Caki2 (cell line): ENCODE data around the gene CEP70. TPM values are rescaled to one million over a fixed set of nuclear protein-coding genes. Genes with fewer than 3 reads are reported as not detected.
"Not testable (repeated sequence)": the region's sequence is repeated elsewhere in the genome, so short reads cannot be mapped to it uniquely, and the experiment has no call there.

Experiments
- DNase-seq: peaks from one replicate; pipeline ENCODE4 v3.0.0-alpha.2; 2015; ENCODE audit warnings: low read depth
- in situ Hi-C: cut with HindIII; loops from 2 replicates; pipeline ENCODE4 v1.10.0; 2016; ENCODE audit warnings: low sequenced_read_pairs, low pct_unique_long_range_greater_than_20kb, mixed read lengths
- total RNA-seq: library from RNA; depleted of rRNA; stranded (reverse); fragments of >200 nt; shearing (Covaris generic); gene quantifications from 2 replicates; pipeline ENCODE4 v1.2.3, GENCODE V29; 2014; ENCODE audit warnings: low replicate concordance

Gene CEP70
- total RNA-seq, 1 experiment from 2014 or later, result 22.3 TPM

DNA sequence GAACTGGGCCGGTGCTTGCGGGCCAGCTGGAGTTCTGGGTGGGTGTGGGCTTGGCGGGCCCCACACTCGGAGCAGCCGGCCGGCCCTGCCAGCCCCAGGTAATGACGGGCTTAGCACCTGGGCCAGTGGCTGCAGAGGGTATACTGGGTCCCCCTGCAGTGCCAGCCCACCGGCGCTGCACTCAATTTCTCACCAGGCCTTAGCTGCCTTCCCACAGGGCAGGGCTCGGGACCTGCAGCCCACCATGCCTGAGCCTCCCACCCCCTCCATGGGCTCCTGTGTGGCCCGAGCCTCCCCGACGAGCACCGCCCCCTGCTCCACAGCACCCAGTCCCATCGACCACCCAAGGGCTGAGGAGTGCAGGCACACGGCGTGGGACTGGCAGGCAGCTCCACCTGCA lies 109.4 kb downstream of the CEP70 start:
- in situ Hi-C loops, DNase-seq: not testable (repeated sequence)

DNA sequence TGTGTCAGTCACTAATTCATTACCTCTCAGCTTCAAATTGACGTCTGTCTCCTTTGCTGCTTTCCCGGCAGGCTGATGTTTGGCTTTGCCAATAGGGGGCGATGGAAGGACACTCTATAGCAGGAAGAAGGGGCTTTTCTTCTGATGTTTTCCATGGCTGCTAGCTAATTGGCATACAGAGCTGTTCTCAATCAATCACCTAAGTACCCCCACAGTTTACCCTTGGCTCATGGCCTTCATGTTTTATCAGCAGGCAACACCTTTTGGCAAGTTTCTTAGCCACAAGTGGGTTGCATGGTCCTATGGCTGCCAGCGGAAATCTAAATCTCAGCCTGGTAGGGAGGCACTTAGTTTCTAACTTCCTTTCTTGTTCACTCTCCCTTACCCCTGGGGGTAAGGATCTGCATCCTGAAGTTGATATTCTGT lies 114.6 kb downstream of the CEP70 start:
- in situ Hi-C loops, result no loop called here
- DNase-seq, result peak; percentile 33

- in situ Hi-C loops, result no loop called here
- no peak for DNase-seq
These were observed 116.3 kb downstream of the CEP70 start for GRCh38 chr3:138477801-138478200.

DNA sequence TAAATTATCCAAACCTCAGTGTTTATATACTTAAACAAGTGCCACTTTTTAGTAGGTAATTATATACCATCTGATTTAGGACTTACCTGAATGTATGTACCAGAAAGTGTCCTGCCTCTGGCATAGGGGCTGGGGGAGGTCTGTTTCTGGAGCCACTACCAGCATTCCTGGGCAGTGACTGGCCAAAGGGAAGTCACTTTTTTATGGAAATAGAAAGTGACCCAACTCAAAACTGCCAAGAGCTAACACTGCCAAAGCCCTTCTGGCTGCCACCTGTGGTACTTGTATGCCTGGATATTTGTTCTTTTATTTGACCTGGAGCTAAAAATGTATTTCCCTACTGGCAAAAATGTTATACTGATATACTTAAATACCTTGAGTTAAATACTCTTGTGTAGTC lies 116.9 kb downstream of the CEP70 start:
- DNase-seq, result no peak
- in situ Hi-C loops, result no loop called here

- DNase-seq, result no peak
- in situ Hi-C loops, result no loop called here
These were observed 117.5 kb downstream of the CEP70 start for GRCh38 chr3:138476526-138476925.

DNA sequence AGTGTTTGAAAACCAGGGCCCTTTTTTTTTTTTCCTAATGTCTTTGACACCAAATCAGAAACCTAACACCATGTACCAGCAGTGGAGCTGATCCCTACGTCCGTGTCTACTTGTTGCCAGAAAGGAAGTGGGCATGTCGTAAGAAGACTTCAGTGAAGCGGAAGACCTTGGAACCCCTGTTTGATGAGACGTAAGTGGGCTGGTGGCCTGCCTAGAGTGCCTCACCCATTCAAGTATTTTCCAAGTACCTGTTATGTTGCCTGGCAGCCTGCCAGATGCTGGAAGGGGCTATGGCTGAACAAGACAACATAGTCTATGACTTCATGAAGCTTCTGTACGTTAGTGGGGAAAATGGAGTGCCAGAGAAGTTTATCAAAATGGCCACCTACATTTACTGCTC lies 119.9 kb downstream of the CEP70 start:
- in situ Hi-C loops, result no loop called here
- no peak for DNase-seq

- in situ Hi-C loops, result no loop called here
- no peak for DNase-seq
These were observed 120.7 kb downstream of the CEP70 start for GRCh38 chr3:138473391-138473790.

- DNase-seq, result no peak
- in situ Hi-C loops, result no loop called here
These were observed 121.8 kb downstream of the CEP70 start for GRCh38 chr3:138472141-138472825.

DNA sequence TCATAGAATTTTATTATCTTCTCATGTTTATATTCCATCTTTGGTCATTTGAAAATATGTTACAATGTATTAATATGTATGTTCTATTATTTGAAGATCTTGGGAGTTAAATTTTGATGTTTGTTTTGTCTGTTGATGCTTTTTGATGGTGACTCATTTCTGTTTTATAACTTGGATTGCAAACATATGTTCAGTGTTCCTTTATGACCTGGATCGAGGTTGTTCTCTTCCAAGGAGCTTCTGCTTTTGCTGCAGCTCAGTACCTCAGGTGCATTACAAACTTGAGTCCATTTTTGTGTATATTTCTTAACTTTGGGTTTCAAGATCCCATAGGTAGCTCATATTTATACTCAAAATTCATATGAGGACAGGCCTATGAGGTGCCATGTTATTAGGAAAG lies 122.6 kb downstream of the CEP70 start:
- in situ Hi-C loops, result no loop called here
- DNase-seq, result no peak

GRCh38 chr3:138470687-138471086 lies 123.4 kb downstream of the CEP70 start:
- in situ Hi-C loops, result no loop called here

GRCh38 chr3:138469874-138470273 lies 124.2 kb downstream of the CEP70 start:
- no peak for DNase-seq
- in situ Hi-C loops, result no loop called here

More at GRCh38 chr3:138470687-138471086, 123.4 kb downstream of the CEP70 start:
- DNase-seq, result no peak

DNA sequence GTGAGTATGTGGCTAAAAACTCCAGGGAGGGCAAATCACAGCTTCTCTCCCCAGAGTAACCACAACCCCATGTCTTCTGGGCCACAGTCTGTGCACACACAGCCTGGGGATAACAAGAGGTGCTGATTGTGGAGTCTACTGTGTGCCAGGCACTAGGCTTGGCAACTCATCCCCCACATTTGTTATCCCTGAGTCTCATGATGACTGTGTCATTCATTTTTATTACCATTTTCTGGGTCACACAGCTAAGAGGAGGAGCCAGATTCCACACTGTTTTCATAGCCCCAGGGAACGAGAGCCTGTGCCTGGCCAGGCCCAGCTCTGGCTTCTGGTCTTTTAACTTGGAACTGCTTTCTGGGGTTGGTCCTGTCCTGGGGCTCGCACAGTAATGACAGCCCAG lies 125.2 kb downstream of the CEP70 start:
- in situ Hi-C loops, result no loop called here
- peak; percentile 30 for DNase-seq

DNA sequence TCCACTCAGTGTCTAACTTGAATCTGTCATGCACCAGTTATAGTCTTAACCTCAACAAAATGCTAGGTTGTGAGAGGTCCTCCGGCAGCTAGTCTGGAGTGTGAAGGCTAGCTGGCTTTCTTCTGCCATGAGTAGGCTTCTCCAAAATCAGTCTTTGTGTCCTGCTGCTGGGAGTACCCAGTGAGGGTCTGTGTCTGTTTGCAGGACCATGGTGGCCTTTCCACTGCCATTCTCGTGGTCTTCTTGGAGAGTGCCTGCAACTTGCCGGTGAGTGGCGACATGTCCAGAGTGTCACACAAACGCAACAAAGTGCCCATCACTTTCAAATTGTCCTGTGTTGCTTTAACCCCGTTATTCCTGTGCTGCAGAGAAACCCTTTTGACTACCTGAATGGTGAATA lies 125.6 kb downstream of the CEP70 start:
- in situ Hi-C loops, result no loop called here
- DNase-seq, result no peak

GRCh38 chr3:138467931-138468330 lies 126.1 kb downstream of the CEP70 start:
- DNase-seq, result no peak
- in situ Hi-C loops, result no loop called here

DNA sequence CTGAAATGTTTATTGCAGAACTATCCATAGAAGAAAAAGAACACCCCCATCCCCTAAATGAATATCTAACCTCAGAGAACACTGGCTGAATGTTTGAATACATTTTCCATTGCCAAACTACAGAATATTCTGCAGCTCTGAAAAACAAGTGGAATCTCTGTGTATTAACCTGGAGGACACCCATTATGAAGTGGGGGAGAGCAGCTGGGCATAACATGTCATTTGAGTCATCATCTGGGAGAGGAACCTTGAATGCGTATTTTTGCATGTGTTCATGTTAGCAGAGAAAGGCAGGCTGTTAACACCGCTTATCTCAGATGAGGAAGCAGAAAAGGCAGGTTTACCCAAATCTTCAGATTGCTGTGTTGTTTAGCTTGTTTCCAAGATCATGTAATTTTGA lies 128.1 kb downstream of the CEP70 start:
- DNase-seq, result no peak
- in situ Hi-C loops, result no loop called here

GRCh38 chr3:138465451-138465850 lies 128.6 kb downstream of the CEP70 start:
- in situ Hi-C loops, result no loop called here
- DNase-seq, result no peak

- in situ Hi-C loops, result no loop called here
- no peak for DNase-seq
These were observed 129.6 kb downstream of the CEP70 start for GRCh38 chr3:138464491-138464860.

- in situ Hi-C loops, result no loop called here
- DNase-seq, result no peak
These were observed 130.2 kb downstream of the CEP70 start for GRCh38 chr3:138463724-138464490.

DNA sequence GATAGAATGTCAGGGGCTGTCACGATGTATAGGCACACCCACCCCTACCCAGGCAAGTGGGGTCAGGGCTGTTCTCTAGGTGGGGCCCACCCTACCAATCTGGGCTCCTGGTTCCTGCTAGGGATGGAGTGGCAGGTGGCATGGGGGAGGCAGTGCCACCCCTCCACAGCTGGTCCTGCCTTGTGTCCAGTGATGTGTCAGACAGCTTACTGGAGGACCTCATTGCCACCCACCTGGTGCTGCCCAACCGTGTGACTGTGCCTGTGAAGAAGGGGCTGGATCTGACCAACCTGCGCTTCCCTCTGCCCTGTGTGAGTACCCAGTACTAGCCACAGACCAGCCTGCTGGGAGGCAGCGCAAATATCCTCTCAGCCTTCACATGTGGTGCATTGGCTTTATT lies 132.2 kb downstream of the CEP70 start:
- in situ Hi-C loops, result no loop called here
- no peak for DNase-seq

DNA sequence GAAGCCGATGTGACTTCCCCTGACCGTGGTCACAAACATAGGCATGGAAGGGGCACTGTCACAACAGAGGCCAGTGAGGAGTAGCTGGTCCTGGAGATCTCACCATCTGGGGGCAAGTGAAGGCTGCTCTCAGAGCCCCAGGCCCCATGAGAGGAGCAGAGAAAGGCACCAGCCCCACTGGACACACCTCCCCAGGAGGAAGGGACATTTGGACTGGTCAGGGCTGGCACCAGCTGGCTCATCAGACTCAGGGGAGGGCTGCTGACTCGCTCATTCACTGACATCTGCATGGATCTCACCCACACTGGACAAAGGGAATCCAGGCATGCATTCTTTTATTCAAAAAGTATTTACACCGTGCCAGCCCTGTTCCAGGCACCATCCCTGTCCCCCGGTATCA lies 132.8 kb downstream of the CEP70 start:
- in situ Hi-C loops, result no loop called here
- DNase-seq, result no peak
